Stomach smooth muscle (tissue), 2 donors: Measurements from ENCODE around the gene ITGA3.
A peak's percentile ranks its signal among the peaks of the same experiment; 100 is the strongest.
"Not testable (repeated sequence)": the region's sequence is repeated elsewhere in the genome, so short reads cannot be mapped to it uniquely, and the experiment has no call there.

Experiments
- H3K27ac ChIP-seq: one replicate; pipeline ENCODE4 v1.7.0; 2013; ENCODE audit warnings: mild to moderate bottlenecking, low read length, inconsistent platforms
- H3K27me3 ChIP-seq, 2 donors: one replicate each; pipeline ENCODE4 v1.7.0; 2013; ENCODE audit warnings: low read length in 2 of 2; ENCODE audit not compliant: insufficient read depth in 2 of 2, control insufficient read depth in 1 of 2
- H3K36me3 ChIP-seq, 2 donors: one replicate each; pipeline ENCODE4 v1.7.0; 2013; ENCODE audit warnings: low read length in 2 of 2; ENCODE audit not compliant: control insufficient read depth in 2 of 2, insufficient read depth in 2 of 2
- H3K4me1 ChIP-seq: one replicate; pipeline ENCODE4 v1.7.0; 2013; ENCODE audit warnings: low read length; ENCODE audit not compliant: control insufficient read depth, insufficient read depth
- H3K4me3 ChIP-seq, 2 donors: one replicate each; pipeline ENCODE4 v1.7.0; 2013; ENCODE audit warnings: low read length in 2 of 2
- H3K9ac ChIP-seq, 2 donors: one replicate each; pipeline ENCODE4 v1.7.0; 2013; ENCODE audit warnings: low read length in 2 of 2, mild to moderate bottlenecking in 1 of 2
- H3K9me3 ChIP-seq, 2 donors: one replicate each; pipeline ENCODE4 v1.7.0; 2013; ENCODE audit warnings: low read length in 2 of 2; ENCODE audit not compliant: control insufficient read depth in 2 of 2
- donor health status: healthy.
- donor health status: Pancreatic carcinoma.

ITGA3 gene

GRCh38 chr17:50061713-50062045 is 5.8 kb downstream of the ITGA3 start:
- Histone ChIP-seq H3K4me3 (peak overlapping the region; percentile 4 to 54), H3K27ac (peak overlapping the region; percentile 98), H3K4me1 (peaks cover 82% of the 10 kb centered on the region)
- H3K9me3 ChIP-seq, H3K27me3 ChIP-seq, H3K36me3 ChIP-seq, H3K9ac ChIP-seq: not testable (repeated sequence)

DNA sequence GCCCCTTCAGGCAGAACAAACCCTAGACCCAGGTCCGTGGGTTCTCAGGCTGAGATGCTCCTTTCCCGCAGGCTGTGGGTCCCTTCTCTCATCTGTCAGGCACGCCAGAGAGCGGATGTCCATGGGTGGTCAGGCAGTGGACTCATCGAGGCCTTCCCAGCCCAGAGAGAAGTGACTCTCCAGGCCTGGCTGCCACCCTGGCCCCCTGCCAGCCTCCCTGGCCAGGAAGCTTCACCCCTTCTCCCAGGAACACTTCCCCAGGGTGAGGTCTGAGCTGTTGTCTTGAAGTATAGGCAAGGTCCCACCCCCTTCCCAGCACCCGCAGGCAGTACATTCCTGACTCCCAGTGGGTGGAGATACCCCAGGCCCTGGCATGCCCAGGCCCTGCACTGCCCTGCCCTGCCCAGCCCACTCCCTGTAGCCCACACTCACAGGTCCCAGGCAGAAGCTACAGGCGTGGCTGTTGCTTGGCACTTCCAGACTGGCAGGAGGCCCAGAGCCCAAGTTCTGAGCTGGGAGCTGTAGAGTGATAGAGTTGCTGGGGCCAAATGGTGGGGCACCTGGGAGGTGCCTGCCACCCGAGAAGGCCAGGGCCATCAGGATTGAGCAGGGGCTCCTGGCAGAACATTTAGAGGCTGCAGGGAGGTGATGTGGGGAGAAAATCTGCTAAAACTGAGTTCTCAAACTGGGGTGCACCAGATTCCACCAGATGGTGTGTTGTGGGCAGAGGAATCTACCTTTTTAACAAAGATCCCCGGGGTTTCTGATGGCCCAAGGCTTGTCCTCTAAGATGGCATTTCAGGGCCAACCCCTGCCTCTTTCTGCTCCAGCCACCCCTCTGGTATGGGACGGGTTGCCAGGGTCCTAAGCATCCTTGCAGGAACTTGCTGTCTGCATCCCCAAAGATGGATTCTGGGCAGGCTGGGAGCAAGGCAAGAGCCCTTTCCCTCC is 6.7 kb downstream of the ITGA3 start:
- peak overlapping the region; percentile 47 to 54 for H3K9ac ChIP-seq
- H3K9me3 ChIP-seq = no peaks in the 10 kb centered on the region
- peak overlapping the region; percentile 7 to 49 for H3K4me3 ChIP-seq
- H3K36me3 ChIP-seq = peaks cover 0 to 9% of the 10 kb centered on the region in 2 donors
- peaks cover 76% of the 10 kb centered on the region for H3K4me1 ChIP-seq
- no peaks in the 10 kb centered on the region for H3K27me3 ChIP-seq
- peak overlapping the region; percentile 98 for H3K27ac ChIP-seq

DNA sequence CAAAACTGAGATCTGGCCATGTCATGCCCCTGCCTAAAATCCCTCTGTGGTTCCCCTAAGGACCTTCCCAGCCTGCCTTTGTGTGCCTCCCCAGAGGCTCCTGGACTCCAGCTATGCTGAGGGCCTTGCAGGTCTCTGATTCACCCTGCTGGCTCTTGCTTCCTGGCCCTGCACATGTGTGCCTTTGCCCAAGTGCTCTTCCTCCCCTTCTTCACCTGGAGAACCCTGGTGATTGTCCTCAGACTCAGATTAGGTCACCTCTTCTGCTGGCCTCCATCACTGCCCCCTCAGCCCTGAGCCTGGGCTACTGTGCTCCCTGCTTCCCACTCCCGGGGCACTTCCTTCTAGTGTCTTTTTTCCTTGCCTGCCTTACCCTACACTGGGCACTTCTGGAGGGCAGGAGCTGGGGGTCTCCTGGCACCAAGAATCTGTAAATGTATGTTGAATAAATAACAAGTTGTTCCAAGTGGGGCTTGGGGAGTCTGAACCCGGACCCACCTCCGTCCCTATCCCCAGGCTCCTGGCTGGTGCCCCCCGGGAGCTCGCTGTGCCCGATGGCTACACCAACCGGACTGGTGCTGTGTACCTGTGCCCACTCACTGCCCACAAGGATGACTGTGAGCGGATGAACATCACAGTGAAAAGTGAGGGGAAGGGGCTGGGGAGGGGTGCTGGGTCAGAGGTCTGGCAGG is 7.8 kb downstream of the ITGA3 start:
- no peaks in the 10 kb centered on the region for H3K27me3 ChIP-seq
- peaks cover 7 to 16% of the 10 kb centered on the region in 2 donors for H3K36me3 ChIP-seq
- H3K9me3 ChIP-seq = no peaks in the 10 kb centered on the region
- peaks cover 64% of the 10 kb centered on the region for H3K4me1 ChIP-seq
- peak overlapping the region; percentile 98 for H3K27ac ChIP-seq
- peak overlapping the region in 1 of 2 donors; percentile 15 for H3K4me3 ChIP-seq
- peak overlapping the region; percentile 21 to 57 for H3K9ac ChIP-seq

- Histone ChIP-seq H3K9me3 (no peaks in the 10 kb centered on the region), H3K4me3 (peak overlapping the region in 1 of 2 donors; percentile 29), H3K4me1 (peaks cover 57% of the 10 kb centered on the region), H3K9ac (peak overlapping the region; percentile 29 to 57), H3K36me3 (peaks cover 7 to 20% of the 10 kb centered on the region in 2 donors), H3K27ac (peak overlapping the region; percentile 98), H3K27me3 (no peaks in the 10 kb centered on the region)
Observed at GRCh38 chr17:50064253-50065001, 8.5 kb downstream of the ITGA3 start.

DNA sequence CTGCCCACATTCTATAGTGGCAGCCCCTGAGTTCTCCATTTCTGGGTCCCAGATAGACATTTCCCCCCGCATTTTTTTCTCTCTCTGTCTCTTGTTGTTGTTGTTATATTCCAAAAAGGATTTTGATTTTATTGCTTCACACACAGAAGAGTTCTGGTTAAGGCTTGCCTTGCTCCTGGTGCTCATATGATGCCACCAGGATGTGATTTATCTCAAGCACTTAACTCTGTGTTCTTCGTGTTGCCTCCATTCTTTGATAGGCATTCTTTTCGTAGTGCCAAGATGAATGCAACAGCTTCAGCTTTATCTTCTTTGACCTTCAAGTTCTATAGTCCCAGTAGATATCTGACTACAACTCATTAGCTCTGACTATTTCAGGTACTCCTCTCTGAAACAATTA is 9.1 kb downstream of the ITGA3 start:
- H3K4me3 ChIP-seq = peak overlapping the region in 1 of 2 donors; percentile 29
- H3K9ac ChIP-seq = peak overlapping the region in 1 of 2 donors; percentile 54
- peaks cover 13 to 25% of the 10 kb centered on the region in 2 donors for H3K36me3 ChIP-seq
- H3K27ac ChIP-seq = peak overlapping the region; percentile 98
- H3K9me3 ChIP-seq = no peaks in the 10 kb centered on the region
- H3K27me3 ChIP-seq = no peaks in the 10 kb centered on the region
- peaks cover 51% of the 10 kb centered on the region for H3K4me1 ChIP-seq

- no peaks in the 10 kb centered on the region for H3K27me3 ChIP-seq
- H3K9ac ChIP-seq = peak overlapping the region in 1 of 2 donors; percentile 21
- no peaks in the 10 kb centered on the region for H3K9me3 ChIP-seq
- peaks cover 31% of the 10 kb centered on the region for H3K4me1 ChIP-seq
- peaks cover 27 to 40% of the 10 kb centered on the region in 2 donors for H3K36me3 ChIP-seq
- no peak overlapping the region for H3K4me3 ChIP-seq
- H3K27ac ChIP-seq = peak overlapping the region; percentile 31
Observed at GRCh38 chr17:50066995-50067394, 11.1 kb downstream of the ITGA3 start.

DNA sequence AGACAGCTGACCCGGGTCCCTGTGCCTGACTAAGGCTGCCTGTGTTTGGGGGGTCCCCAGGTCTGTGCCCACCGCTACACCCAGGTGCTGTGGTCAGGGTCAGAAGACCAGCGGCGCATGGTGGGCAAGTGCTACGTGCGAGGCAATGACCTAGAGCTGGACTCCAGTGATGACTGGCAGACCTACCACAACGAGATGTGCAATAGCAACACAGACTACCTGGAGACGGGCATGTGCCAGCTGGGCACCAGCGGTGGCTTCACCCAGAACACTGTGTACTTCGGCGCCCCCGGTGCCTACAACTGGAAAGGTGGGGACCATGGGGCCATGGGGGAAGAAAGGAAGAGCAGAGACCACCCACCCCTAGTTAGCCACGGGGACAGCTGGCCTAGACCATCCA is 12.1 kb downstream of the ITGA3 start:
- Histone ChIP-seq H3K27me3 (no peaks in the 10 kb centered on the region), H3K4me3 (no peak overlapping the region), H3K9ac (no peak overlapping the region), H3K4me1 (peaks cover 21% of the 10 kb centered on the region), H3K27ac (no peak overlapping the region), H3K36me3 (peaks cover 36 to 47% of the 10 kb centered on the region in 2 donors), H3K9me3 (no peaks in the 10 kb centered on the region)

GRCh38 chr17:50070908-50071680 is 15.2 kb downstream of the ITGA3 start:
- Histone ChIP-seq H3K9ac (no peak overlapping the region), H3K4me3 (no peak overlapping the region), H3K9me3 (no peaks in the 10 kb centered on the region), H3K27ac (no peak overlapping the region), H3K36me3 (peaks cover 63 to 71% of the 10 kb centered on the region in 2 donors), H3K4me1 (peaks cover 3% of the 10 kb centered on the region), H3K27me3 (no peaks in the 10 kb centered on the region)

- H3K36me3 ChIP-seq = peaks cover 65 to 72% of the 10 kb centered on the region in 2 donors
Observed at GRCh38 chr17:50071692-50072091, 15.8 kb downstream of the ITGA3 start.

GRCh38 chr17:50072130-50072529 is 16.2 kb downstream of the ITGA3 start:
- no peak overlapping the region for H3K4me3 ChIP-seq
- peaks cover 3% of the 10 kb centered on the region for H3K4me1 ChIP-seq
- H3K36me3 ChIP-seq = peaks cover 69 to 73% of the 10 kb centered on the region in 2 donors
- no peaks in the 10 kb centered on the region for H3K27me3 ChIP-seq
- no peak overlapping the region for H3K9ac ChIP-seq
- no peak overlapping the region for H3K27ac ChIP-seq
- no peaks in the 10 kb centered on the region for H3K9me3 ChIP-seq

More at GRCh38 chr17:50071692-50072091, 15.8 kb downstream of the ITGA3 start:
- H3K9ac ChIP-seq = no peak overlapping the region
- peaks cover 3% of the 10 kb centered on the region for H3K4me1 ChIP-seq
- no peak overlapping the region for H3K4me3 ChIP-seq
- no peaks in the 10 kb centered on the region for H3K9me3 ChIP-seq
- H3K27me3 ChIP-seq = no peaks in the 10 kb centered on the region
- H3K27ac ChIP-seq = no peak overlapping the region
